ENCODE measurements around the gene STARD10. TPM values are rescaled to one million over a fixed set of nuclear protein-coding genes. Genes with fewer than 3 reads are reported as not detected.

STARD10 gene
- total and polyA plus RNA-seq, 2 of the 8 experiments (the other 6 are each of a cell fraction or from before 2014, with no cell fraction given), result 23.7 to 35.7 TPM

DNA sequence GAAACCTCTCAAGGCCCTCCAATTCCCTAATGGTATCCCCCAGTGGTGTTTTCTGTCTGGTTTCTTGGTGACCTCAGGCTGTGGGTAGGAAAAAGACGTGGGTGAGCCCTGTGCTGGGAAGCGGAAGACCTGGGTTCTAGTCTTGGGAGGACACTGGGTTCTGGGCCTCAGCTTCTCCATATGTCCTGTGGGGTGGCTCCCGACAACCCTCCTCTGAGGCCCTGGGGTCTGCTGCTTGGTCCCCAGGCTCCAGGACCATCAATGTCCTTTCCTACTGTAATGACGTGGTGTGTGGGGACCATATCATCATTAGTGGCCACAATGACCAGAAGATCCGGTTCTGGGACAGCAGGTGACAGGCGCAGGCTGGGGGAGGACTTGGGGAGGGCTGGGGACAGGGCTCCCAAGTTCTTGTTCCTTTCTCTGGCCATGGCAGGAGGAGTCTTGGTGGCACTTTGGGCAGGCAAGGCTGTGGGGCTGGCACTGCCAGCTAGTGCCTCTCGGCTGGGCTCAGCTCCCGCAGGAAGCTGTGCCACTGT, 33.2 kb upstream of the STARD10 start:
- TF ChIP-seq SP4 (IDR thresholded peaks at IDR 0.05; ENCODE audit: low read length) (no peak), SUZ12 (IDR thresholded peaks at IDR 0.05; ENCODE audit: low read length) (no peak), CTBP2 (IDR thresholded peaks at IDR 0.05; ENCODE audit: borderline replicate concordance, insufficient read depth, insufficient read length, low read length) (no peak), TBP (IDR thresholded peaks at IDR 0.05; ENCODE audit: low read depth, low read length) (no peak), HDAC2 (IDR thresholded peaks at IDR 0.05; ENCODE audit: borderline replicate concordance in 1 of 2, low read depth in 2 of 2, low read length in 2 of 2) (no peak)
- FAIRE-seq, result no peak
- H3K27me3 ChIP-seq (replicated peaks in 1 of 4; ENCODE audit: control insufficient read depth in 3 of 4, extremely low read depth in 1 of 4, insufficient read depth in 3 of 4, low read length in 3 of 4), result peaks cover 0 to 13% (median 9%) of the 10 kb centered on the region in 4 experiments; a peak in 6 of 7 replicates
- no peaks in the 10 kb centered on the region for H3K9me3 ChIP-seq (ENCODE audit: insufficient read depth in 2 of 2, low read depth in 1 of 2, low read length in 1 of 2)
- H3K36me3 ChIP-seq (ENCODE audit: control insufficient read depth in 2 of 4, insufficient read depth in 4 of 4, low read length in 3 of 4), result no peaks in the 10 kb centered on the region; a peak in 1 of 8 replicates
- CTCF ChIA-PET (ENCODE audit: partially characterized antibody), result interaction anchor here (0.8 to 11.9 kb wide), 11 partner anchors 12 to 463 kb away, joined by 3 to 258 read pairs (median 6); partner anchors contain the start of gene FCHSD2
- H3K56ac ChIP-seq (replicated peaks; ENCODE audit: insufficient read length, low read depth, low read length), result no peak overlapping the region
- H3K23ac ChIP-seq (ENCODE audit: insufficient read length), result no peak overlapping the region
- H4K5ac ChIP-seq (ENCODE audit: insufficient read length, low read depth, low read length), result no peak overlapping the region
- H2BK120ac ChIP-seq (replicated peaks; ENCODE audit: low read depth, low read length), result no peak overlapping the region
- peaks cover 0 to 2% of the 10 kb centered on the region in 2 experiments for H4K20me1 ChIP-seq (replicated peaks in 1 of 2; ENCODE audit: control insufficient read depth in 1 of 2, insufficient read depth in 2 of 2, low read length in 2 of 2)
- H3K23me2 ChIP-seq (ENCODE audit: low read depth, low read length), result peaks cover 5% of the 10 kb centered on the region; the same call in 1 of the 2 replicates
- H2BK5ac ChIP-seq (ENCODE audit: low read depth, low read length), result no peak overlapping the region
- no peak for DNase-seq (ENCODE audit: low read depth in 1 of 2, low spot score in 2 of 2)
- H2BK12ac ChIP-seq (ENCODE audit: low read depth, low read length), result no peak overlapping the region
- no peak overlapping the region for H2BK20ac ChIP-seq (ENCODE audit: low read length)
- H4K8ac ChIP-seq (ENCODE audit: extremely low read depth, insufficient read depth, low read length), result no peak overlapping the region
- H2AFZ ChIP-seq (ENCODE audit: low read length), result no peak overlapping the region
- no peak overlapping the region for H3K4me2 ChIP-seq (ENCODE audit: insufficient read depth in 1 of 2, low read depth in 2 of 2, low read length in 2 of 2)
- H3K4me3 ChIP-seq (ENCODE audit: extremely low read depth in 1 of 4, insufficient read depth in 2 of 4, low read depth in 3 of 4, low read length in 4 of 4), result no peak overlapping the region
- no peak overlapping the region for H3K27ac ChIP-seq (ENCODE audit: low read depth, low read length)
- H3K79me1 ChIP-seq (ENCODE audit: low read depth, low read length), result no peaks in the 10 kb centered on the region
- 91% methylated on average over 8 of the region's 8 CpGs; no CpG with 5 or more reads in 1 of the 2 experiments for WGBS, 2 experiments (ENCODE audit: extremely low coverage in 1 of 2, insufficient coverage in 1 of 2, insufficient read length in 1 of 2, insufficient replicate concordance in 2 of 2, low coverage in 1 of 2, low lambda C conversion rate in 2 of 2, missing lambda C conversion rate in 1 of 2)
- H3K4ac ChIP-seq (replicated peaks; ENCODE audit: insufficient read length, low read depth, low read length), result no peak overlapping the region
- H2BK15ac ChIP-seq (ENCODE audit: low read length), result no peak overlapping the region
- H4K91ac ChIP-seq (replicated peaks; ENCODE audit: insufficient read length, low read length), result no peak overlapping the region
- no peak overlapping the region for H3K18ac ChIP-seq (ENCODE audit: extremely low read depth, low read length)
- H3K79me2 ChIP-seq (ENCODE audit: control insufficient read depth in 1 of 2, insufficient read depth in 2 of 2, low read length in 2 of 2), result no peaks in the 10 kb centered on the region
- POLR2A ChIA-PET (ENCODE audit: partially characterized antibody), result interaction anchor here (0.9 to 1.4 kb wide), 2 partner anchors 9 to 95 kb away, joined by 3 read pairs; no protein-coding TSS in a partner anchor
- no peak overlapping the region for H3K14ac ChIP-seq (ENCODE audit: insufficient read length)
- H3K9ac ChIP-seq (replicated peaks in 1 of 4; ENCODE audit: extremely low read depth in 1 of 4, low read depth in 3 of 4, low read length in 3 of 4), result no peak overlapping the region
- H2AK5ac ChIP-seq (ENCODE audit: low read depth, low read length), result no peak overlapping the region
- H3K4me1 ChIP-seq (replicated peaks in 1 of 4; ENCODE audit: control insufficient read depth in 3 of 4, insufficient read depth in 4 of 4, low read length in 3 of 4), result peaks cover 3 to 9% (median 6%) of the 10 kb centered on the region in 4 experiments

All from H1 (cell line).